GM12865 (cell line): ENCODE measurements around the gene HOXA9.

Experiments
- DNase-seq: peaks from one replicate; pipeline ENCODE4 v3.0.0; 2010; ENCODE audit warnings: low read depth
- H3K4me3 ChIP-seq: 2 replicates; pipeline ENCODE4 v1.5.1; 2011; ENCODE audit warnings: mild to moderate bottlenecking, low read depth, low read length, control low read depth
- CTCF ChIP-seq: IDR thresholded peaks from 2 replicates; pipeline ENCODE4 v1.5.1; 2011; ENCODE audit warnings: low read length, control low read depth, low read depth, inconsistent platforms; ENCODE audit not compliant: insufficient read depth; ENCODE audit errors: missing control alignments

The HOXA9 gene

GRCh38 chr7:27194686-27195379 is 29.5 kb upstream of the HOXA9 start:
- no peak for DNase-seq
- no peak overlapping the region for H3K4me3 ChIP-seq
- TF ChIP-seq CTCF = no peak

- no peak overlapping the region for H3K4me3 ChIP-seq
- no peak for TF ChIP-seq CTCF
- DNase-seq = no peak
Observed at GRCh38 chr7:27194002-27194352, 28.6 kb upstream of the HOXA9 start.

GRCh38 chr7:27193335-27194001 is 28.1 kb upstream of the HOXA9 start:
- H3K4me3 ChIP-seq = no peak overlapping the region
- no peak for TF ChIP-seq CTCF

GRCh38 chr7:27192546-27193334 is 27.4 kb upstream of the HOXA9 start:
- peak overlapping the region; percentile 12; the same call in 1 of the 2 replicates for H3K4me3 ChIP-seq
- DNase-seq = no peak

More at GRCh38 chr7:27193335-27194001, 28.1 kb upstream of the HOXA9 start:
- DNase-seq = no peak

GRCh38 chr7:27191833-27192545 is 26.7 kb upstream of the HOXA9 start:
- no peak for DNase-seq
- TF ChIP-seq CTCF = no peak
- H3K4me3 ChIP-seq = no peak overlapping the region

More at GRCh38 chr7:27192546-27193334, 27.4 kb upstream of the HOXA9 start:
- no peak for TF ChIP-seq CTCF

GRCh38 chr7:27191161-27191731 is 25.9 kb upstream of the HOXA9 start:
- no peak for TF ChIP-seq CTCF
- no peak overlapping the region for H3K4me3 ChIP-seq
- DNase-seq = no peak
